GM15510 (cell line): Measurements from ENCODE around the gene DOP1A.
A peak's percentile ranks its signal among the peaks of the same experiment; 100 is the strongest.

Source experiments
- POLR2A ChIP-seq: IDR thresholded peaks from 3 replicates; pipeline ENCODE4 v1.6.1; 2011; ENCODE audit warnings: borderline replicate concordance; ENCODE audit not compliant: insufficient read length; ENCODE audit errors: extremely low read depth

Gene DOP1A, protein sequence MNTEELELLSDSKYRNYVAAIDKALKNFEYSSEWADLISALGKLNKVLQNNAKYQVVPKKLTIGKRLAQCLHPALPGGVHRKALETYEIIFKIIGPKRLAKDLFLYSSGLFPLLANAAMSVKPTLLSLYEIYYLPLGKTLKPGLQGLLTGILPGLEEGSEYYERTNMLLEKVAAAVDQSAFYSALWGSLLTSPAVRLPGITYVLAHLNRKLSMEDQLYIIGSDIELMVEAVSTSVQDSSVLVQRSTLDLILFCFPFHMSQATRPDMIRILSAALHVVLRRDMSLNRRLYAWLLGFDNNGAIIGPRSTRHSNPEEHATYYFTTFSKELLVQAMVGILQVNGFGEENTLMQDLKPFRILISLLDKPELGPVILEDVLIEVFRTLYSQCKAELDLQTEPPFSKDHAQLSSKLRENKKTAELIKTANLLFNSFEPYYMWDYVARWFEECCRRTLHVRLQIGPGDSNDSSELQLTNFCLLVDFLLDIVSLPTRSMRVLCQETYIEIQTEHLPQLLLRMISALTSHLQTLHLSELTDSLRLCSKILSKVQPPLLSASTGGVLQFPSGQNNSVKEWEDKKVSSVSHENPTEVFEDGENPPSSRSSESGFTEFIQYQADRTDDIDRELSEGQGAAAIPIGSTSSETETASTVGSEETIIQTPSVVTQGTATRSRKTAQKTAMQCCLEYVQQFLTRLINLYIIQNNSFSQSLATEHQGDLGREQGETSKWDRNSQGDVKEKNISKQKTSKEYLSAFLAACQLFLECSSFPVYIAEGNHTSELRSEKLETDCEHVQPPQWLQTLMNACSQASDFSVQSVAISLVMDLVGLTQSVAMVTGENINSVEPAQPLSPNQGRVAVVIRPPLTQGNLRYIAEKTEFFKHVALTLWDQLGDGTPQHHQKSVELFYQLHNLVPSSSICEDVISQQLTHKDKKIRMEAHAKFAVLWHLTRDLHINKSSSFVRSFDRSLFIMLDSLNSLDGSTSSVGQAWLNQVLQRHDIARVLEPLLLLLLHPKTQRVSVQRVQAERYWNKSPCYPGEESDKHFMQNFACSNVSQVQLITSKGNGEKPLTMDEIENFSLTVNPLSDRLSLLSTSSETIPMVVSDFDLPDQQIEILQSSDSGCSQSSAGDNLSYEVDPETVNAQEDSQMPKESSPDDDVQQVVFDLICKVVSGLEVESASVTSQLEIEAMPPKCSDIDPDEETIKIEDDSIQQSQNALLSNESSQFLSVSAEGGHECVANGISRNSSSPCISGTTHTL (N-terminal part only)

DNA sequence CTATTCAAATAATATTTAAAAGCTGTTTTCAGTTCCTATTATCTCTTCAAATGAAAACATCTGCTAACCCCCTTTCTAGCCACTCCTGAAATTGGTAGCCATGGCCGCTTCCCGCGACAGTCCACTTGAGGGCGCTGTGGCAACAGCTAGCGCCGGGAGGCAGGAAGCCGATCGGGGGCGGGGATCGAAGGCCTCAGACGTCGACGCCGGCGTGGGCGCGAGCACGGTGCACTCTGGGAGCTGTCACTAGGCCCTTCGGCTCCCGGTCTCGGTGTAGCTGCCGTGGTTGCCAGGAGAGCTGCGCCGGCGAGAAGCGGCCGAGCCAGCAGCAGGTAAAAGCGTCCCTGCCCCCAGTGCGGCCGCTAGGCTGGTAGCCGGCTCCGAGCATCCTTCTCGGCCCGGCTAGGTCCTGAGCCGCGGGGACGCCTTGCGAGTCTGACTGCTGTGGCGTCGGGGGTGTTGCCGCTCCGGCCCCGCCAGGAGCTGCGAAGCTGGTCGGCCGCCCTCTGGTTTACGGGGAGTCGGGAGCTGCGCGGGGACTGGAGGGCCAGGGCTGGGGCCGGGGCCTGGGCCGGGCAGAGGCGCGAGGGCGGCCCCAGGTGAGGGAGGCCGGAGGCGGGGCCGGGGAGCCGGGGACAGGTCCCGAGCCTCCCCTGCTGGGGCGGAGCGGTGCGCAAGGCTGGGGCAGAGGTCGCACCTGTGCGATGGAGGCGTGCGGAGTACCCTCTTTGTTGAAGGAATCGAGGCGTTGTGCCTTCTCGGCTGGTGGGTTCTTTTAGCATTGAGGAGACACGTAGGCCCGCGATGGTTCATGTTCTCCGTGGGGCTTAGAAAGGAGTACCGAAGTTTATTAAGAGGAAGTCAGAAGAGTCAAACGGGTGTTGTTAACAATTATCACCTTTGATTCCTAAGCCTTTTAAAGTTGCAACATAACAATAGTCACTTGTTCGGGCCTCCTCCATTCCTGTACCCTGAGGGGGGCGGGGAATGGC is at the start of gene DOP1A:
DOP1A (plus strand) TSS at position 224 of the 992 bp plus-strand sequence. CDS start 29,307 bp downstream, outside the sequence.
- peak; percentile 70 for TF ChIP-seq POLR2A

DNA sequence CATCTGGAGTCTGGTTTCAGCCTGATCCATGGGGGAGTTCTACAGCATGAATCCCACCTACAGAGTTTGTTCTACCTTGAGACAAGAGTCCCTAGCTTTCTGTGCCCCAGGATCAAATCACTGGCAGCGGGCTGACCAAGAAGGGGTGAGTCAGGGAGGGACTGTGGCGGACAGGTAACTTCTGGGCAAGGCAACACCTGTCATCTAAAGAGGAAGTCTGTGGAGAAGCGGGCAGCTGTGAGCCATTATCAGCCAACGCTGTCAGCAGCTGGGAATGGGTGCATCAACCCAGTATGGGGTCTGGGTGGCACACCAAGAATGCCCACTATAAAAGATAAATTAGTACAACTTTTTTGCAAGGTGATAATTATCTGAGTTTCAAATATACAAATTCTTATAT is 47.7 kb upstream of the DOP1A start:
- no peak for TF ChIP-seq POLR2A

DNA sequence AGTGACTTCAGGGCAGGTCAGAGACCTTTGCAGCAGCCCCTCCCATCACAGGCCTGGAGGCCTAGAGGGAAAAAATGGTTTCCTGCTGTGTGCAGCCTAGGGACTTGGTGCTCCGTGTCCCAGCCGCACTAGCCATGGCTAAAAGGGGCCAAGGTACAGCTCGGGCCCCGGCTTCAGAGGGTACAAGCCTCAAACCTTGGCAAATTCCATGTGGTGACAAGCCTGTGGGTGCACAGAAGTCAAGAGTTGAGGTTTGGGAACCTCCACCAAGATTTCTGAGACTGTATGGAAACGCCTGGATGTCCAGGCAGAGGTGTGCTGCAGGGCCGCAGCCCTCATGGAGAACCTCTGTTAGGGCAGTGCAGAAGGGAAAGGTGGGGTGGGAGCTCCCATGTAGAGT is 35.8 kb upstream of the DOP1A start:
- TF ChIP-seq POLR2A, result no peak

DNA sequence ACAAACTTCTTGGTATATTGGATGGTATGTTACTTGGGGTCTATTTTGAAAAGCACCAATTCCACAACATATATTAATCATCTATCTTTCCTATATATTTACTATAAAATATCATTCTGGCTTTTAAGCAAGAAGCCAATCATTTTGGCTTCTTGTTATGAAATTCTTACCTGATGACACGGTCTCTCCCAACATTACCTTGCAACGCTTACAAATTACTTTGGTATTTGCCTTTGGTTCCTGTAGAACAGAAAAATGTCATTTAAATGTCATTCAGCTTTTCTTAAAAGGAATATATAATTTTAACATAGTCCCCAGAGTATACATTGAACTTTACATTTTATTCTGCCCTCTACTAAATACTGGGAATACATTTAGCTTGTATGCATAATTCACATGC is 29.2 kb upstream of the DOP1A start:
- TF ChIP-seq POLR2A, result no peak

DNA sequence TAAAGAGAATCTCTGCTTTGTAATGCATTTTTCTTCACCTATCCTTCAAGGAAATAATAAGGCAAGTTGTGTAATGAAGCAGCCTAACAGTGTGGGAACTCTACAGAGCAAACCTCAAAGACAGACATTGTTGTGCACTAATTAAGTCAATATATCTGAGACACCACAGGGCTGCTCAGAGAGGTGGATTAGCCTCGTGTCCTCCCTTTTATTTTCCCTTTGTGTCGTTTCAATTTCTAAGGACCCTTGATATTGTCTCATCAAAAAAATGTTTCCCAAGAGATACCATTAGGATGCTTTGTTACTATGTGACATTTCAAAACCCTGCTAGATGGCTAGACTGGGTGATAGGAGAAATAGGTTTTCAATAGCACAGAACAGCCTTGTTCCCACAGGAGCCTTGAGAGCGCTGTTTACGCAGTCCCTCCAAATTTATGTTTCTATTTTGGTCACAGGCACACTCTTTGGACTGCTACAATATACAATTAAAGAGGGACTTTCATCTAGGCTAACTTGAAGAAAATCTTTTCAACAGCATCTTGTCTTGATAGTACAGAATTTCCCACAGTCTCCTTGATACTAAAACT is 24.9 kb upstream of the DOP1A start:
- TF ChIP-seq POLR2A, result no peak

DNA sequence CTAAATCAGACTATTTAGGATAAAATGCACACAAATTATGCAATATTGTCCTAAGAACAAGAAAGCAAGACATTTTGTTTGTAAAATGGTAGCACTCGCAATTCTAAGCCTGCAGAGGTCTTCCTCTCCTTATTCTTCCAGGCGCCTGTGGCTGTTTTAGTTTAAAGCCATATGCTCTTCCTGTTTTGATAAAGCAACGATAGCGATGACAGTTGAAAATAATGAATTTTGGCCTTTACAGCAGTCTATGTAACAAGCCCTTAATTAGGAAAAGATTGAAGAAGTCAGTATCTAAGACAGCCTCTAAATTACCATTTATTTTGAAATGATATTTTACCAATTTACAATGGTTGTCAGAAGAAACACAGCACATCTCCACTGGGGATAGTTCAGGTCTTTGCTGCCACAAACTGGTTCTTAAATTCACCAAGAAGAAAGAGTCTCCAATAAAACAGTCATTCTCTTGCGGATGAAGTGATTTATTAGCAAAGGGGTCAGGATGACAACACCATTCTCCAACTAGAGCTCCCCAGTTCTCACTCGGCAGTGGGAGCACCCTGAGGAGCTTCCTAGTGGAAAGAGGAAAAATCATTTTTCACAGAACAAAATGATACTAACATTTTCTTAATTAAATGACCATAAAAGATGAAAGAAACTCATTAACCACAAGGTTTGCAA is 23.2 kb upstream of the DOP1A start:
- TF ChIP-seq POLR2A, result no peak

DNA sequence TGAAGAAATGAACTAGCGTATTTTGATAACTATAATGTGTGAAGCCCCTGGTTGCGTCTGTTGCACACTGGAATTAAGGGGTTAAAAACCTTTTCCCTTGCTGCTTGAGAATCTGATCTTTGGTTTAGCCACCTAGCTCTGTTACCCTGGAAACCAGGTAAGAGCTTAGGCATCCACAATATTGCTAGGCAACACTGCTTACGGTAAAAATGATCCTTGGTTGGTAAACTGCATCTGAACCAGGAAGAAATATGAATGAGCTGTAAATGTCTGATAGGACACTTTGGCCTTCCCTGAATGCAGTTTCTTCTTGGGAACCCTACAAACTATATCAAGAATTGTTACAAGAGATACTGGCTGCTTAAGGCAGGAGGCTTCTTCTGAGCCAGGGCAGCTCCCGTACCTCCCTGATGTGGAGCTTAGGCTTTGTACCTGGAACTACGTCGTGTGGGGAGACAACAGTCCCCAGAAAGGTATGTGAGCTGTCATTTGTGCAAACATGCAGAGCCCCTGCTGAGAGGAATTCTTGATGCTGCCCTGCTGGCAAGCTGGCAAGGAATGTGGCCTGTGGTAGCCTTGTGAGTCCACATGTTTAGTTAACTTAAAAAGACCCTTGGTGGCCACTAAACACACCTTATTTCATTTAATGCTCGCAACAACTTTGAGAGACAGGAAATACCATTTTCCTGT is 20.3 kb upstream of the DOP1A start:
- no peak for TF ChIP-seq POLR2A

DNA sequence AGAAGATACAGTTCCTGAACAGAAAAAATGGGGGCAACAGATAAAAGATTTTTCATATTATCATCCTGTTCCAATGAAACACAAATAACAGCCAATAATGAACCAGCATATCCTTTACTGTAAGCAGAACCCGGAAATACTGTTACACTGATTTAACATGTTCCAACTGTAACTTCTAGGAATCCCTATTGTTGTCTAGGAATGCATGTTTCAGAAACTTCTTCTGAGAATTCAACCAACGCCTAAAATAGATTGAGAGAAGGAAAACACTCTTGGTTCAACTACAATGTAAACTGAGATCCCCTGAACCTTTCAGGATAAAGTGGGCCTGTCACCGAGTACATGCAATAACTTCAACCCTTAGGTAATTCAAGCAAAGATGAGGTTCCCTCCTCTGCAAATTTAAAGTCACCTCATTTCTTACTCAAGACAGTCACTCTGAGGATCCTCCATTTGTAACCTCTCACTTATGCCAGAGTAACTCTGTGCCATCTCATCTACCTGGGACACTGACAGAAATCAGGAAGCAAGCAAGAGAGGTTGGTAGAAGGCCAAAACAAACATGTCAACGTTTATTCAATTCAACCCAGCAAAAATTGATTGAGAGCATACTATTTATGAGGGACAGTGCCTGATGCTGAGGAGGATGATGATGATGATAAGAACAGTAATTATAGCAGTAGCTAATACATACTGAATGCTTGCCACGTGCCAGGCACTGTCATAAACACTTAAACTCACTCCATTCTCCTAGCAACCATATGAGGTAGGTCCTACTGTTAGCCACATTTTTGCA is 15.9 kb upstream of the DOP1A start:
- TF ChIP-seq POLR2A, result no peak

DNA sequence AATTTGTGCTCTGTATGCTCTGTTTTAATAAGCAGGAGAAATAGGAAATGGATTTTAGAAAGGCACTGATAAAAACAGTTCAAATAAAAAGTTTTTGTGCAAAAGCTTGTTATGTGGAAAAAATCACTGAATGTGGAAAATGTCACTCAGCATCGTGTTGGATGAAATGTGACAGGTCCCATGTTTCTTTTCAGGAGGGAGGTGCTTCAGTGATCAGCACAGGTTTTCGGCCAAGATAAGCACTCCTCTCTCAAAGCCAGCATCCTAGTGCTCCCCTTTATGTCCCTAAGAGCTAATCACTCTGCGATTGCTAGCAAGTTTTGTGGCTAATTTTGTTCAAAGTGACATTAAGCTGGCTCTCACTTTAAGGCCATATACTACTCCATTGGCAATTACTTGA is 13.8 kb upstream of the DOP1A start:
- TF ChIP-seq POLR2A, result no peak

DNA sequence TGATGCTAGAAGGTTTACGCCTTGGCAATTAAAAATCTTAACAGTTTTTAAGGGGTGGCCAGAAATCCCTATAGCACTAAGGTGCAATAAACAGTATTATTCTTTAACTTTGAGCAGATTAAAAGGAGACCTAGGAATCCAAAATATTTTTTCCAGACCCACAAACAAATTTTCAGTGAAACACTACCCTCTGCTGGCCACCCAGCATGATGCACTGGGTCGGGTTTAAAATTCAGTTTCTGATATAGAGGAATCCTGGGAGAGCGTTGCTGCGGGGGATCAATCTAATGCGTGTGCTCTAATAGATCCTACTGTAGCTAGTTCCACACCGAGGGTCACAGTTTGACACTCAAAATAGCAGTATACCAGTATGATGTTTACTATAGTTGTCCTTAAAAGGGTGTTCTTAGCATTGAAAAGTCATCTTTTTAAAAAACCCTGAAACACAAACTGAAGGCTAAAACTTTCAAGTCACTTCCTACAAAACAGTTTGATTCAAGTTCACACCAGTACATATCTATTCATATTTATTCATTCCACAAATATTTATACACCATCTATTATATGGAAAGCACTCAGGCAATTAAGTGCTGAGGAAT is 12.0 kb upstream of the DOP1A start:
- no peak for TF ChIP-seq POLR2A

DNA sequence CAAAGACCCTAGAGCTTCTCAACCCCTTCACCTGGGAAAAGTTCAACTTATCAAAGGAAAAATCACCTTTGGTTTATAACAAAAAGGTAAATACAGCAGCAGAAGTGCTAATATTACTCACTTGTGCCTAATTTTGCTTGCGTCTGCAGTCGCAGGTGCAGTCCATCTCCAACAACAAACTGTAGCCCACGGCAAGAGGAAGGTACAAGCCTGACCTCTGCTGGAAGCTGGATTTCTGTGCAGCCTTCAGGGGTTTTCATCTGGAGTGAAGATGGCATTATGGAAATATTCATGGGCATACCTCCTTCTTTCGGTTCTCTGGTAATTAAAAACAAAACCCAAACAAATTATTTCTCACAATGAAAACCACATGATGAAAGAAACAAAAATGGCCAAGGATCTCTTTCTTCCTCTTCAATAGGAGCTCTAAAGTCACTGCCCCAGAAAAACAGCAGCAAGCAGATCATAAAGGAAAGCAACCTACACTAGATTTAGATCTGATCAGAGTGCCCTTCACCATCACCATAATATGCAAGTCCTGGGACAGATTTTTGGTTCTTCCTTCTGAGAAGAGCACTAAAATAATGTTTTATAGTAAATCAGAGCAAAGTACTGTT is 9.7 kb upstream of the DOP1A start:
- no peak for TF ChIP-seq POLR2A
